ENCODE results near the gene KLHDC3. TPM values are rescaled to one million over a fixed set of nuclear protein-coding genes. Genes with fewer than 3 reads are reported as not detected.

KLHDC3 gene, protein sequence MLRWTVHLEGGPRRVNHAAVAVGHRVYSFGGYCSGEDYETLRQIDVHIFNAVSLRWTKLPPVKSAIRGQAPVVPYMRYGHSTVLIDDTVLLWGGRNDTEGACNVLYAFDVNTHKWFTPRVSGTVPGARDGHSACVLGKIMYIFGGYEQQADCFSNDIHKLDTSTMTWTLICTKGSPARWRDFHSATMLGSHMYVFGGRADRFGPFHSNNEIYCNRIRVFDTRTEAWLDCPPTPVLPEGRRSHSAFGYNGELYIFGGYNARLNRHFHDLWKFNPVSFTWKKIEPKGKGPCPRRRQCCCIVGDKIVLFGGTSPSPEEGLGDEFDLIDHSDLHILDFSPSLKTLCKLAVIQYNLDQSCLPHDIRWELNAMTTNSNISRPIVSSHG
- total RNA-seq: 10 to 100 TPM; 84.7 to 90.9 TPM

GRCh38 chr6:43013843-43014433 is at the start of gene KLHDC3, which contains the start of gene MEA1:
KLHDC3 (plus strand) TSS chr6:43014249; CDS start chr6:43017193, 2,944 bp downstream.
MEA1 (minus strand) TSS chr6:43013946; CDS start chr6:43013813, 133 bp downstream.

GRCh38 chr6:42978839-42979522 is 35.1 kb upstream of the KLHDC3 start, which contains the start of gene PEX6:
PEX6 (minus strand) TSS chr6:42979181; CDS start chr6:42979150, 31 bp downstream.

GRCh38 chr6:42984001-42984923 is 29.8 kb upstream of the KLHDC3 start, which contains the start of gene PPP2R5D:
PPP2R5D (plus strand) TSS chr6:42984570; CDS start chr6:42984678, 108 bp downstream.

DNA sequence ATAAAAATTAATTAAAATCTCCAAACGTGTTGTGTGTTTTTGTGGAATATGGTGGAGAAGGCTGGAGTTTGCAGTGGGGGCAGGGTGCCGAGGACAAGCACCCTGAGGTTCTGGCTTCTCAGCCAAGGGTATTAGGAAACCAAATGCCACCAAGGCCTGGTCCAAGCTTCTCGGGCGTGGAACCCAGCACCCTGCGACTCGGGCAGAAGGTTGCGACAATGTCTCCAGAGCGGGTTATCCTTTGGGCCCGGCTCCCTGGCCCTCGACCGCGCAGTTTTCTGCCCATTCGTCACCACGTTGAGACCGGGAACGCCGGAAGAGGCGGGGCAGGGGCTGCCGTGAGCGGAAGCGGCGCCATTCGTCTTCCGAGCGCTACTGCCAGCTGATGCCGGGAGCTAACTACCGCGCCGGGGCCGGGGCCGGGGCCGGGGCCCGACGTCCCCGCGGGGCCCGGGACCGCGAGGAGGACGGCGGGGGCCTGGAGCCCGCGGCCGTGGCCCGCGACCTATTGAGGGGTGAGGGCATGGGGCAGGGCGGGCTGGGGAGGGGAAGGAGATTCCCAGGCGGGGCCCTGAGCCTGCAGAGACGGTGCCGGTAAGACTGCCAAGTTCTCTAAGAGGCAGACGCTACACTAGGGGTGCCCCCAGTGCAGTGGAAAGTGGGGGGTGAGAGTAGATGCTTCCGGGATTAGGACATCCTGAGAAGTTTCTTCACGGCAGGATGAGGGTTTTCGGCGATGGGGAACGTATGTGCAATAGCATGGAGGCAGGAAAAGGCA is 7.4 kb downstream of the KLHDC3 start, which contains the start of gene RRP36:
TSS of gene RRP36 (plus strand) at position 354 of the 778 bp plus-strand sequence. CDS start at position 386, 32 bp downstream.

DNA sequence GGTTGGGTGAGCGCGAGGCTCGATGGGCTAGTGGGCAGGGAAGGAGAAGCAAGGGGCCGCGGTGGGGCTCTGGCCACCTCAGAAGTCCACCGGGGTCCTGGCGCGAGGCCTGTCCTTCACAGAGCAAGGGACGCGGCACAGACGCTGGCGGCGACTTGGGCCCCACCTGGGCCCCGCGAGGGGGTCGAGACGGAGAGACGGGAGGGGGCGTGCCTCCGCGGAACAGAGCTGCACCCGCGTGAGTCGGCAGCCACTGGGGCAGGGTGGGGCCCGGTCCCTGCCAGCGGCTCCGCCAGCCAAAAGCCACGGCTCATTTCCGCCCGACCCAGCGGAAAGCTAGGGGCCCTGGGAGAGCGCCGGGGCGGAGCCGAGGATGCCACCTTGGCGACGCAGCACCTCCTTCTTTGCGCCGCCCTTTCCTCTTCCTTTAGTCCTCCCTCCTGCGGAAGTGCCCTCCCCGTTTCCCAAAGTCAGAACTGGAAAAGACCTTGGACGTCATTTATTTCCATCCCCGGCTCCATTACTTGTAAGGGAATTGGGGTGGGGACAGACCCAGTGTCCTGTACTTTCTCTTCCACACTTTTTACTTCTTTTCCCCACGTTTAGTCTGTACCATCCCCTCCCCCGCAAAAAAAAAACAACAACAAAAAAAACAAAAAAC is 39.6 kb downstream of the KLHDC3 start, which contains the start of gene CUL7:
TSS of gene CUL7 (minus strand) at position 307 of the 661 bp plus-strand sequence. CDS start 1,063 bp downstream, outside the sequence.

GRCh38 chr6:43059168-43060033 is 45.4 kb downstream of the KLHDC3 start, which contains the start of the genes KLC4 and MRPL2:
KLC4 (plus strand) TSS chr6:43059631; CDS start chr6:43061336, 1,705 bp downstream.
MRPL2 (minus strand) TSS chr6:43059434; CDS start chr6:43059381, 53 bp downstream.

Other genes starting within 250 kb of the KLHDC3 start
- gene BICRAL, start 232.2 kb upstream of the KLHDC3 start, total RNA-seq: 1 to 10 TPM; 4.7 to 4.8 TPM
- gene RPL7L1, start 134.6 kb upstream of the KLHDC3 start, total RNA-seq: 100 to 1,000 TPM; 113 to 149 TPM
- under 1 TPM in 1 of 2 donors, not detected in 1; 0.33 TPM for gene PTCRA, start 98.2 kb upstream of the KLHDC3 start, total RNA-seq
- gene CNPY3, start 84.8 kb upstream of the KLHDC3 start, total RNA-seq: 10 to 100 TPM; 19.6 to 39.6 TPM
- not detected for gene GNMT, start 53.5 kb upstream of the KLHDC3 start, total RNA-seq
- gene PEX6, start 35.1 kb upstream of the KLHDC3 start, total RNA-seq: 10 to 100 TPM; 20.3 to 27.5 TPM
- 10 to 100 TPM; 48.5 to 65.6 TPM for gene PPP2R5D, start 29.7 kb upstream of the KLHDC3 start, total RNA-seq
- gene MEA1, start 303 bp upstream of the KLHDC3 start, total RNA-seq: 10 to 100 TPM; 40.6 to 63.6 TPM
- 100 to 1,000 TPM in 1 of 2 donors, 10 to 100 TPM in 1; 84.0 to 123 TPM for gene RRP36, start 7.4 kb downstream of the KLHDC3 start, total RNA-seq
- gene CUL7, start 39.6 kb downstream of the KLHDC3 start, total RNA-seq: 10 to 100 TPM; 16.7 to 17.6 TPM
- 10 to 100 TPM; 19.6 to 38.6 TPM for gene MRPL2, start 45.2 kb downstream of the KLHDC3 start, total RNA-seq
- gene KLC4, start 45.4 kb downstream of the KLHDC3 start, total RNA-seq: 10 to 100 TPM in 1 of 2 donors, 1 to 10 TPM in 1; 8.7 to 14.1 TPM
- 10 to 100 TPM; 19.3 to 36.6 TPM for gene PTK7, start 62.1 kb downstream of the KLHDC3 start, total RNA-seq
- gene SRF, start 157.0 kb downstream of the KLHDC3 start, total RNA-seq: 10 to 100 TPM; 15.8 to 22.6 TPM
- 10 to 100 TPM; 26.0 to 31.0 TPM for gene CUL9, start 167.9 kb downstream of the KLHDC3 start, total RNA-seq
- gene DNPH1, start 215.2 kb downstream of the KLHDC3 start, total RNA-seq: 10 to 100 TPM; 43.6 to 71.9 TPM
- under 1 TPM in 1 of 2 donors, not detected in 1; under 0.01 TPM for gene TTBK1, start 229.2 kb downstream of the KLHDC3 start, total RNA-seq